CD4-positive, alpha-beta T cell (primary cell): ENCODE results near the gene E2F2. TPM values are rescaled to one million over a fixed set of nuclear protein-coding genes. Genes with fewer than 3 reads are reported as not detected.

Experiments
- ATAC-seq: fragments of 200-7000 bp; cut with Tn5 transposase; one replicate; pipeline ENCODE4 v1.10.0; 2022; ENCODE audit warnings: mild to moderate bottlenecking; ENCODE audit not compliant: poor library complexity
- CTCF ChIA-PET: fragments of 350-600 bp; sonication (Branson Sonifier 250); formaldehyde crosslinking; loops from one replicate; lab custom pipeline; 2021; ENCODE audit warnings: antibody characterized with exemption, inconsistent platforms; lab: Charles Lee
- POLR2A ChIA-PET: fragments of 350-600 bp; sonication (Branson Sonifier 250); formaldehyde crosslinking; loops from one replicate; lab custom pipeline; 2021; ENCODE audit warnings: antibody characterized with exemption, inconsistent platforms; lab: Charles Lee
- DNase-seq, 14 experiments: peaks; one replicate each; pipeline ENCODE4 v3.0.0-alpha.2; 2013 to 2020; ENCODE audit warnings: mixed read lengths in 2 of 14
- H3K27ac ChIP-seq, 2 donors: one replicate each; pipeline versions ENCODE4 v1.5.1 to v1.7.0; 2013; ENCODE audit warnings: low read length in 2 of 2, low read depth in 1 of 2, mild to moderate bottlenecking in 1 of 2
- H3K27me3 ChIP-seq, 2 experiments: 1 replicate in 1 of 2; 2 replicates in 1 of 2; pipeline versions ENCODE4 v1.6.1 to v1.7.0; 2013; ENCODE audit warnings: low read length in 2 of 2, control low read depth in 1 of 2, mild to moderate bottlenecking in 1 of 2, moderate library complexity in 1 of 2; ENCODE audit not compliant: insufficient read depth in 2 of 2, control insufficient read depth in 1 of 2
- H3K36me3 ChIP-seq: one replicate; pipeline ENCODE4 v1.6.1; 2013; ENCODE audit warnings: low read length, control low read depth; ENCODE audit not compliant: insufficient read depth
- H3K4me1 ChIP-seq: one replicate; pipeline ENCODE4 v1.6.1; 2013; ENCODE audit warnings: low read length, control low read depth; ENCODE audit not compliant: insufficient read depth
- H3K4me3 ChIP-seq: one replicate; pipeline ENCODE4 v1.5.1; 2013; ENCODE audit warnings: mild to moderate bottlenecking, low read length, moderate library complexity
- H3K9me3 ChIP-seq, 2 experiments: 1 replicate in 1 of 2; 2 replicates in 1 of 2; pipeline versions ENCODE4 v1.6.1 to v1.7.0; 2013; ENCODE audit warnings: low read length in 2 of 2, mild to moderate bottlenecking in 2 of 2, control low read depth in 1 of 2, moderate library complexity in 1 of 2; ENCODE audit not compliant: control insufficient read depth in 1 of 2, insufficient read depth in 1 of 2
- H3K27ac Mint-ChIP-seq: one replicate; pipeline ENCODE4 v1.8.0; 2020; ENCODE audit warnings: mixed read lengths
- H3K27me3 Mint-ChIP-seq: one replicate; pipeline ENCODE4 v1.8.0; 2021; ENCODE audit warnings: mixed read lengths
- H3K36me3 Mint-ChIP-seq: one replicate; pipeline ENCODE4 v1.8.0; 2021; ENCODE audit warnings: low read depth, mixed read lengths
- H3K4me1 Mint-ChIP-seq: one replicate; pipeline ENCODE4 v1.8.0; 2021; ENCODE audit warnings: low read depth, mixed read lengths
- H3K4me3 Mint-ChIP-seq: one replicate; pipeline ENCODE4 v1.8.0; 2020; ENCODE audit warnings: mild to moderate bottlenecking, mixed read lengths
- H3K9me3 Mint-ChIP-seq: one replicate; pipeline ENCODE4 v1.8.0; 2020; ENCODE audit warnings: mixed read lengths
- CTCF ChIP-seq: fragments of 200-600 bp; IDR thresholded peaks from one replicate; pipeline ENCODE4 v1.8.0; 2022; ENCODE audit warnings: antibody characterized with exemption, mild to moderate bottlenecking
- intact Hi-C, 2 experiments: fragments of 100-400 bp; cut with DNase I in 1 of 2; cut with micrococcal nuclease in 1 of 2; formaldehyde crosslinking; loops; one replicate each; pipeline versions ENCODE4 v1.15.1 to v1.9.0; 2023 to 2025; cut with DNase I, micrococcal nuclease
- total RNA-seq, 174 experiments: library from RNA in 2 of 174; stranded (reverse) in 2 of 174; gene quantifications; one replicate each; pipeline ENCODE4 v1.2.3 and lab custom pipeline; 2021 to 2026

The E2F2 gene
- total RNA-seq, 2 experiments from 2014 or later: 0.50 to 0.69 TPM

GRCh38 chr1:23529146-23530086 lies 1.6 kb downstream of the E2F2 start:
- ATAC-seq (no peak), DNase-seq (no peak)
- peak overlapping the region; percentile 80 for H3K4me3 Mint-ChIP-seq
- Histone ChIP-seq H3K36me3 (no peaks in the 10 kb centered on the region), H3K27ac (peak overlapping the region in 1 of 2 donors; percentile 58), H3K27me3 (no peaks in the 10 kb centered on the region), H3K9me3 (no peaks in the 10 kb centered on the region), H3K4me1 (peaks cover 94% of the 10 kb centered on the region), H3K4me3 (peak overlapping the region; percentile 44)
- intact Hi-C loops: loop anchor here (2.0 to 10.0 kb wide), 4 partner anchors 43 to 165 kb away; partner anchors contain the start of genes ZNF436 (in 2 of the 2) and TCEA3 (in 1 of the 2)
- TF ChIP-seq CTCF: no peak
- CTCF ChIA-PET: interaction anchor here (1.3 to 5.4 kb wide), 5 partner anchors 11 to 108 kb away, joined by 3 to 63 read pairs (median 35); no protein-coding TSS in a partner anchor
- no peaks in the 10 kb centered on the region for H3K9me3 Mint-ChIP-seq
- POLR2A ChIA-PET: interaction anchor here (1.0 to 5.9 kb wide), 9 partner anchors 9 to 107 kb away, joined by 3 to 38 read pairs (median 5); no protein-coding TSS in a partner anchor
- H3K36me3 Mint-ChIP-seq: no peaks in the 10 kb centered on the region
- H3K27me3 Mint-ChIP-seq: no peaks in the 10 kb centered on the region
- H3K27ac Mint-ChIP-seq: peak overlapping the region; percentile 88
- peaks cover 88% of the 10 kb centered on the region for H3K4me1 Mint-ChIP-seq

- intact Hi-C loops: loop anchor here in 1 of 2 experiments (2.0 kb wide), 1 partner anchor 42 kb away; no protein-coding TSS in a partner anchor
- H3K4me3 ChIP-seq: peak overlapping the region; percentile 44
- Mint-ChIP-seq H3K4me3 (peak overlapping the region; percentile 80), H3K27me3 (no peaks in the 10 kb centered on the region), H3K27ac (peak overlapping the region; percentile 88), H3K36me3 (no peaks in the 10 kb centered on the region), H3K9me3 (no peaks in the 10 kb centered on the region), H3K4me1 (peaks cover 92% of the 10 kb centered on the region)
- peak; percentile 61 to 89 (median 80) for DNase-seq
- no peak for TF ChIP-seq CTCF
- POLR2A ChIA-PET: interaction anchor here (0.6 to 5.9 kb wide), 18 partner anchors 8 to 1902 kb away, joined by 3 to 38 read pairs (median 4); partner anchors contain the start of genes HNRNPR, ID3, MACO1 and RPL11
- H3K27ac ChIP-seq: peak overlapping the region in 1 of 2 donors; percentile 58
- H3K4me1 ChIP-seq: peaks cover 96% of the 10 kb centered on the region
- peak; percentile 68 for ATAC-seq
- H3K36me3 ChIP-seq: no peaks in the 10 kb centered on the region
- no peaks in the 10 kb centered on the region for H3K27me3 ChIP-seq
- no peaks in the 10 kb centered on the region for H3K9me3 ChIP-seq
- CTCF ChIA-PET: interaction anchor here (0.7 to 5.4 kb wide), 12 partner anchors 12 to 163 kb away, joined by 3 to 63 read pairs (median 4); partner anchors contain the start of genes ASAP3 and RPL11
These were observed 2.6 kb downstream of the E2F2 start for GRCh38 chr1:23528250-23528978.

GRCh38 chr1:23527900-23528249 lies 3.2 kb downstream of the E2F2 start:
- Mint-ChIP-seq H3K9me3 (no peaks in the 10 kb centered on the region), H3K4me1 (peaks cover 88% of the 10 kb centered on the region), H3K27me3 (no peaks in the 10 kb centered on the region), H3K27ac (peak overlapping the region; percentile 88), H3K36me3 (no peaks in the 10 kb centered on the region), H3K4me3 (peak overlapping the region; percentile 80)
- Histone ChIP-seq H3K27ac (peak overlapping the region in 1 of 2 donors; percentile 58), H3K36me3 (no peaks in the 10 kb centered on the region), H3K4me3 (peak overlapping the region; percentile 44), H3K27me3 (no peaks in the 10 kb centered on the region), H3K4me1 (peaks cover 91% of the 10 kb centered on the region), H3K9me3 (no peaks in the 10 kb centered on the region)
- ATAC-seq (peak; percentile 26), DNase-seq (peak in 1 of 14 experiments; percentile 12)
- TF ChIP-seq CTCF: no peak
- intact Hi-C loops: loop anchor here in 1 of 2 experiments (2.0 kb wide), 1 partner anchor 41 kb away; no protein-coding TSS in a partner anchor
- CTCF ChIA-PET: interaction anchor here (0.7 to 5.4 kb wide), 11 partner anchors 12 to 163 kb away, joined by 3 to 63 read pairs (median 5); partner anchors contain the start of genes ASAP3 and RPL11
- POLR2A ChIA-PET: interaction anchor here (0.6 to 5.9 kb wide), 16 partner anchors 8 to 1903 kb away, joined by 3 to 38 read pairs (median 5); partner anchors contain the start of genes HNRNPR, ID3, MACO1 and RPL11
